ENCODE results near the gene TECPR1.

Gene TECPR1

GRCh38 chr7:98175260-98175940, 76.6 kb downstream of the TECPR1 start:
- Histone ChIP-seq H2BK12ac (ENCODE audit: low read length) (no peak overlapping the region), H2BK120ac (ENCODE audit: low read depth, low read length) (no peak overlapping the region), H3K9ac (ENCODE audit: low read depth, low read length, poor library complexity) (no peak overlapping the region), H3K9me3 (replicated peaks in 1 of 2; ENCODE audit: control insufficient read depth in 2 of 2, insufficient read depth in 1 of 2, low read depth in 1 of 2, low read length in 2 of 2) (peaks cover 0 to 2% of the 10 kb centered on the region in 2 donors), H3K4ac (ENCODE audit: low read length) (no peak overlapping the region), H3K27me3 (ENCODE audit: control insufficient read depth in 3 of 3, insufficient read depth in 3 of 3, low read depth in 1 of 3, low read length in 3 of 3) (no peaks in the 10 kb centered on the region), H4K8ac (ENCODE audit: low read depth, low read length) (no peak overlapping the region), H3K79me1 (ENCODE audit: low read depth, low read length) (peaks cover 3% of the 10 kb centered on the region), H4K91ac (ENCODE audit: low read depth, low read length, poor library complexity) (no peak overlapping the region), H2AFZ (ENCODE audit: low read length) (no peak overlapping the region), H2BK5ac (ENCODE audit: low read length) (no peak overlapping the region), H3K4me1 (ENCODE audit: control insufficient read depth in 2 of 2, insufficient read depth in 1 of 2, low read depth in 1 of 2, low read length in 2 of 2) (peaks cover 0 to 3% of the 10 kb centered on the region in 2 donors), H3K18ac (ENCODE audit: low read length) (no peak overlapping the region), H3K14ac (ENCODE audit: low read length) (no peak overlapping the region), H3K23ac (ENCODE audit: low read depth, low read length, poor library complexity) (no peak overlapping the region), H3K27ac (replicated peaks; ENCODE audit: low read length) (no peak overlapping the region), H2AK5ac (ENCODE audit: low read depth, low read length) (no peak overlapping the region), H3K4me3 (ENCODE audit: low read length in 2 of 2) (no peak overlapping the region), H2BK15ac (ENCODE audit: low read length) (no peak overlapping the region), H3K36me3 (replicated peaks in 1 of 2; ENCODE audit: control insufficient read depth in 2 of 2, insufficient read depth in 2 of 2, low read length in 2 of 2) (peaks cover 15 to 73% of the 10 kb centered on the region in 2 donors), H3K4me2 (ENCODE audit: insufficient read depth, low read length, poor library complexity, severe bottlenecking) (no peak overlapping the region)
- no CpG with 5 or more reads among the region's 8 CpGs for WGBS, 2 donors (ENCODE audit: extremely low coverage in 2 of 2, insufficient read length in 2 of 2, insufficient replicate concordance in 1 of 2)
- no peak for DNase-seq (ENCODE audit: low spot score)

GRCh38 chr7:98174334-98175259, 77.4 kb downstream of the TECPR1 start:
- Histone ChIP-seq H3K14ac (ENCODE audit: low read length) (no peak overlapping the region), H3K9me3 (replicated peaks in 1 of 2; ENCODE audit: control insufficient read depth in 2 of 2, insufficient read depth in 1 of 2, low read depth in 1 of 2, low read length in 2 of 2) (peaks cover 0 to 2% of the 10 kb centered on the region in 2 donors), H2BK120ac (ENCODE audit: low read depth, low read length) (no peak overlapping the region), H3K79me1 (ENCODE audit: low read depth, low read length) (peaks cover 5% of the 10 kb centered on the region), H3K9ac (ENCODE audit: low read depth, low read length, poor library complexity) (no peak overlapping the region), H3K4me3 (ENCODE audit: low read length in 2 of 2) (no peak overlapping the region), H2BK5ac (ENCODE audit: low read length) (no peak overlapping the region), H3K23ac (ENCODE audit: low read depth, low read length, poor library complexity) (no peak overlapping the region), H4K8ac (ENCODE audit: low read depth, low read length) (no peak overlapping the region), H3K27ac (replicated peaks; ENCODE audit: low read length) (no peak overlapping the region), H3K4ac (ENCODE audit: low read length) (no peak overlapping the region), H2AFZ (ENCODE audit: low read length) (no peak overlapping the region), H3K27me3 (ENCODE audit: control insufficient read depth in 3 of 3, insufficient read depth in 3 of 3, low read depth in 1 of 3, low read length in 3 of 3) (no peaks in the 10 kb centered on the region), H4K91ac (ENCODE audit: low read depth, low read length, poor library complexity) (no peak overlapping the region), H2BK12ac (ENCODE audit: low read length) (no peak overlapping the region), H3K36me3 (replicated peaks in 1 of 2; ENCODE audit: control insufficient read depth in 2 of 2, insufficient read depth in 2 of 2, low read length in 2 of 2) (peaks cover 13 to 69% of the 10 kb centered on the region in 2 donors), H2AK5ac (ENCODE audit: low read depth, low read length) (no peak overlapping the region), H3K4me2 (ENCODE audit: insufficient read depth, low read length, poor library complexity, severe bottlenecking) (no peak overlapping the region), H3K4me1 (ENCODE audit: control insufficient read depth in 2 of 2, insufficient read depth in 1 of 2, low read depth in 1 of 2, low read length in 2 of 2) (peaks cover 0 to 3% of the 10 kb centered on the region in 2 donors), H2BK15ac (ENCODE audit: low read length) (no peak overlapping the region), H3K18ac (ENCODE audit: low read length) (no peak overlapping the region)
- no CpG with 5 or more reads among the region's 20 CpGs for WGBS, 2 donors (ENCODE audit: extremely low coverage in 2 of 2, insufficient read length in 2 of 2, insufficient replicate concordance in 1 of 2)
- DNase-seq (ENCODE audit: low spot score) = no peak

- H3K27ac ChIP-seq (replicated peaks; ENCODE audit: low read length) = no peak overlapping the region
- H2AK5ac ChIP-seq (ENCODE audit: low read depth, low read length) = no peak overlapping the region
- peaks cover 0 to 2% of the 10 kb centered on the region in 2 donors for H3K9me3 ChIP-seq (replicated peaks in 1 of 2; ENCODE audit: control insufficient read depth in 2 of 2, insufficient read depth in 1 of 2, low read depth in 1 of 2, low read length in 2 of 2)
- H3K4me2 ChIP-seq (ENCODE audit: insufficient read depth, low read length, poor library complexity, severe bottlenecking) = no peak overlapping the region
- H3K79me1 ChIP-seq (ENCODE audit: low read depth, low read length) = peaks cover 4% of the 10 kb centered on the region
- no peak overlapping the region for H4K91ac ChIP-seq (ENCODE audit: low read depth, low read length, poor library complexity)
- peaks cover 0 to 3% of the 10 kb centered on the region in 2 donors for H3K4me1 ChIP-seq (ENCODE audit: control insufficient read depth in 2 of 2, insufficient read depth in 1 of 2, low read depth in 1 of 2, low read length in 2 of 2)
- peaks cover 10 to 45% of the 10 kb centered on the region in 2 donors for H3K36me3 ChIP-seq (replicated peaks in 1 of 2; ENCODE audit: control insufficient read depth in 2 of 2, insufficient read depth in 2 of 2, low read length in 2 of 2)
- peak overlapping the region; percentile 86 for H4K8ac ChIP-seq (ENCODE audit: low read depth, low read length)
- H2BK12ac ChIP-seq (ENCODE audit: low read length) = no peak overlapping the region
- no CpG with 5 or more reads among the region's 24 CpGs for WGBS, 2 donors (ENCODE audit: extremely low coverage in 2 of 2, insufficient read length in 2 of 2, insufficient replicate concordance in 1 of 2)
- no peak overlapping the region for H2AFZ ChIP-seq (ENCODE audit: low read length)
- H3K14ac ChIP-seq (ENCODE audit: low read length) = no peak overlapping the region
- no peak overlapping the region for H3K4ac ChIP-seq (ENCODE audit: low read length)
- H3K23ac ChIP-seq (ENCODE audit: low read depth, low read length, poor library complexity) = no peak overlapping the region
- no peak overlapping the region for H2BK15ac ChIP-seq (ENCODE audit: low read length)
- peak overlapping the region; percentile 77 for H3K9ac ChIP-seq (ENCODE audit: low read depth, low read length, poor library complexity)
- no peak overlapping the region for H2BK5ac ChIP-seq (ENCODE audit: low read length)
- no peak for DNase-seq (ENCODE audit: low spot score)
- H3K18ac ChIP-seq (ENCODE audit: low read length) = peak overlapping the region; percentile 76
- H3K4me3 ChIP-seq (ENCODE audit: low read length in 2 of 2) = no peak overlapping the region
- H3K27me3 ChIP-seq (ENCODE audit: control insufficient read depth in 3 of 3, insufficient read depth in 3 of 3, low read depth in 1 of 3, low read length in 3 of 3) = no peaks in the 10 kb centered on the region
- no peak overlapping the region for H2BK120ac ChIP-seq (ENCODE audit: low read depth, low read length)
Observed at GRCh38 chr7:98171449-98171848, 80.6 kb downstream of the TECPR1 start.

GRCh38 chr7:98170966-98171365, 81.1 kb downstream of the TECPR1 start:
- H3K79me1 ChIP-seq (ENCODE audit: low read depth, low read length) = peaks cover 4% of the 10 kb centered on the region
- H3K4me3 ChIP-seq (ENCODE audit: low read length in 2 of 2) = no peak overlapping the region
- DNase-seq (ENCODE audit: low spot score) = no peak
- no peak overlapping the region for H2BK12ac ChIP-seq (ENCODE audit: low read length)
- no peak overlapping the region for H4K8ac ChIP-seq (ENCODE audit: low read depth, low read length)
- no peak overlapping the region for H3K4ac ChIP-seq (ENCODE audit: low read length)
- WGBS, 2 donors (ENCODE audit: extremely low coverage in 2 of 2, insufficient read length in 2 of 2, insufficient replicate concordance in 1 of 2) = no CpG with 5 or more reads among the region's 8 CpGs
- H3K27me3 ChIP-seq (ENCODE audit: control insufficient read depth in 3 of 3, insufficient read depth in 3 of 3, low read depth in 1 of 3, low read length in 3 of 3) = no peaks in the 10 kb centered on the region
- H3K9ac ChIP-seq (ENCODE audit: low read depth, low read length, poor library complexity) = no peak overlapping the region
- H3K4me1 ChIP-seq (ENCODE audit: control insufficient read depth in 2 of 2, insufficient read depth in 1 of 2, low read depth in 1 of 2, low read length in 2 of 2) = peaks cover 0 to 3% of the 10 kb centered on the region in 2 donors
- H3K23ac ChIP-seq (ENCODE audit: low read depth, low read length, poor library complexity) = no peak overlapping the region
- peaks cover 0 to 3% of the 10 kb centered on the region in 2 donors for H3K9me3 ChIP-seq (replicated peaks in 1 of 2; ENCODE audit: control insufficient read depth in 2 of 2, insufficient read depth in 1 of 2, low read depth in 1 of 2, low read length in 2 of 2)
- H4K91ac ChIP-seq (ENCODE audit: low read depth, low read length, poor library complexity) = no peak overlapping the region
- no peak overlapping the region for H2BK5ac ChIP-seq (ENCODE audit: low read length)
- no peak overlapping the region for H3K18ac ChIP-seq (ENCODE audit: low read length)
- no peak overlapping the region for H2BK120ac ChIP-seq (ENCODE audit: low read depth, low read length)
- peaks cover 10 to 41% of the 10 kb centered on the region in 2 donors for H3K36me3 ChIP-seq (replicated peaks in 1 of 2; ENCODE audit: control insufficient read depth in 2 of 2, insufficient read depth in 2 of 2, low read length in 2 of 2)
- no peak overlapping the region for H3K27ac ChIP-seq (replicated peaks; ENCODE audit: low read length)
- no peak overlapping the region for H2BK15ac ChIP-seq (ENCODE audit: low read length)
- H2AFZ ChIP-seq (ENCODE audit: low read length) = no peak overlapping the region
- no peak overlapping the region for H3K4me2 ChIP-seq (ENCODE audit: insufficient read depth, low read length, poor library complexity, severe bottlenecking)
- no peak overlapping the region for H3K14ac ChIP-seq (ENCODE audit: low read length)
- no peak overlapping the region for H2AK5ac ChIP-seq (ENCODE audit: low read depth, low read length)

All from neuronal stem cell (in vitro differentiated cells).